Transverse colon (tissue), 4 donors: ENCODE measurements around the gene ATG4B. TPM values are rescaled to one million over a fixed set of nuclear protein-coding genes. Genes with fewer than 3 reads are reported as not detected.

Source experiments
- DNase-seq: peaks from one replicate; pipeline ENCODE4 v3.0.0-alpha.2; 2019
- H3K27ac ChIP-seq, 4 donors: fragments of 200-600 bp; sonication (generic); 2 replicates each; pipeline ENCODE4 v1.5.1; 2016 to 2018; ENCODE audit warnings: inconsistent platforms in 4 of 4
- H3K27me3 ChIP-seq: fragments of 200-600 bp; sonication (generic); 2 replicates; pipeline ENCODE4 v1.5.1; 2017; ENCODE audit warnings: inconsistent platforms
- H3K36me3 ChIP-seq, 4 donors: fragments of 200-600 bp; sonication (generic); 2 replicates each; pipeline ENCODE4 v1.5.1; 2017 to 2019; ENCODE audit warnings: inconsistent platforms in 4 of 4
- H3K4me1 ChIP-seq, 4 donors: fragments of 200-600 bp; sonication (generic); 2 replicates each; pipeline ENCODE4 v1.5.1; 2017 to 2020; ENCODE audit warnings: inconsistent platforms in 4 of 4
- H3K4me3 ChIP-seq, 4 donors: fragments of 200-600 bp; sonication (generic); 1 replicate in 1 of 4; 2 replicates in 3 of 4; pipeline versions ENCODE4 v1.5.1 to v1.6.1; 2017 to 2019; ENCODE audit warnings: inconsistent platforms in 4 of 4
- H3K9me3 ChIP-seq, 2 donors: fragments of 200-600 bp; sonication (generic); 2 replicates each; pipeline ENCODE4 v1.5.1; 2017 to 2019; ENCODE audit warnings: inconsistent platforms in 2 of 2
- EP300 ChIP-seq: sonication (generic); formaldehyde crosslinking; IDR thresholded peaks from one replicate; pipeline ENCODE4 v1.6.1; 2017; ENCODE audit warnings: antibody characterized with exemption, low read depth
- POLR2A ChIP-seq: fragments of 450-650 bp; IDR thresholded peaks from one replicate; pipeline ENCODE4 v1.6.1; 2016; ENCODE audit warnings: antibody characterized with exemption, mild to moderate bottlenecking, moderate library complexity
- POLR2AphosphoS5 ChIP-seq, 3 donors: sonication (generic); formaldehyde crosslinking; IDR thresholded peaks; one replicate each; pipeline ENCODE4 v1.6.1; 2016; ENCODE audit warnings: antibody characterized with exemption in 3 of 3
- WGBS, 2 donors: methylation state at CpG; one replicate each; pipeline ENCODE4 v1.1.5; 2018; ENCODE audit warnings: low coverage in 1 of 2; 5-methylcytosine and 5-hydroxymethylcytosine counted together
- in situ Hi-C, 4 donors: fragments of 200-750 bp; cut with MboI; loops; one replicate each; pipeline versions ENCODE4 v1.15.0 to v1.15.1; 2017; ENCODE audit warnings: low sequenced_read_pairs in 3 of 4, low pct_ligation_motif_present in 1 of 4, low pct_unique_long_range_greater_than_20kb in 1 of 4
- intact Hi-C: fragments of 100-400 bp; cut with DNase I; formaldehyde crosslinking; loops from one replicate; pipeline ENCODE4 v1.15.1; 2023; ENCODE audit warnings: low total_unique reads
- total RNA-seq, 4 donors: library from RNA; depleted of rRNA; stranded (reverse); fragments of >200 nt; gene quantifications; one replicate each; pipeline ENCODE4 v1.1.0, GENCODE V29; 2016
- TF ChIP-seq, protein P1 (sequence below), 5 experiments: fragments of 200-600 bp in 3 of 5; fragments of 450-650 bp in 2 of 5; sonication (generic) in 3 of 5; IDR thresholded peaks; 1 replicate in 2 of 5; 2 replicates in 3 of 5; pipeline ENCODE4 v1.5.1; 2016 to 2017; ENCODE audit warnings: antibody characterized with exemption in 5 of 5, inconsistent platforms in 3 of 5, mild to moderate bottlenecking in 2 of 5, moderate library complexity in 1 of 5

Gene ATG4B
- total RNA-seq, 4 donors from 2014 or later = 62.9 to 400 (median 137) TPM

DNA sequence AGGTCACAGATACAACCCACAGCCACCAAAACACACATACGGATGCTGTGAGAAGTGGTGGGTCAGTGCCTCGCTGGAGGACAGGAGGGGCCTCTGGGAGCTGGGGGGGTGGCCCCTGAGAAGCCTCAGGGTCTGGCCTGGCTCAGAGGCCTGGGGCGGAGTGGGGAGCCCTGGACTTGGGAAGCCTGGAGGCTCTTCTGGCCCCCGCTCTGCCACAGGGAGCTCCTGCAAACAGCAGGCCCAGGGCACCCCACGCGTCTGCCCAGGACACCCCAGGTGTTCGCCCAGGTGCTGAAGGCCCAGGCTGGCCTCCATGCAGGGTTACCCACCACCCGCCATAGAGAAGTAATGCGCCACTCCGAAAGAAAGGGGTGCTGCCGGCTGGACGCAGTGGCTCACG lies 26.4 kb upstream of the ATG4B start:
- TF ChIP-seq POLR2AphosphoS5 (IDR thresholded peaks at IDR 0.05) (no peak), EP300 (no peak), POLR2A (no peak)
- TF ChIP-seq, protein P1, sequence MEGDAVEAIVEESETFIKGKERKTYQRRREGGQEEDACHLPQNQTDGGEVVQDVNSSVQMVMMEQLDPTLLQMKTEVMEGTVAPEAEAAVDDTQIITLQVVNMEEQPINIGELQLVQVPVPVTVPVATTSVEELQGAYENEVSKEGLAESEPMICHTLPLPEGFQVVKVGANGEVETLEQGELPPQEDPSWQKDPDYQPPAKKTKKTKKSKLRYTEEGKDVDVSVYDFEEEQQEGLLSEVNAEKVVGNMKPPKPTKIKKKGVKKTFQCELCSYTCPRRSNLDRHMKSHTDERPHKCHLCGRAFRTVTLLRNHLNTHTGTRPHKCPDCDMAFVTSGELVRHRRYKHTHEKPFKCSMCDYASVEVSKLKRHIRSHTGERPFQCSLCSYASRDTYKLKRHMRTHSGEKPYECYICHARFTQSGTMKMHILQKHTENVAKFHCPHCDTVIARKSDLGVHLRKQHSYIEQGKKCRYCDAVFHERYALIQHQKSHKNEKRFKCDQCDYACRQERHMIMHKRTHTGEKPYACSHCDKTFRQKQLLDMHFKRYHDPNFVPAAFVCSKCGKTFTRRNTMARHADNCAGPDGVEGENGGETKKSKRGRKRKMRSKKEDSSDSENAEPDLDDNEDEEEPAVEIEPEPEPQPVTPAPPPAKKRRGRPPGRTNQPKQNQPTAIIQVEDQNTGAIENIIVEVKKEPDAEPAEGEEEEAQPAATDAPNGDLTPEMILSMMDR (IDR thresholded peaks at IDR 0.05) = no peak
- no peak for DNase-seq
- intact Hi-C loops (no loop called here), in situ Hi-C loops (no loop called here)
- H3K36me3 ChIP-seq = no peaks in the 10 kb centered on the region
- H3K9me3 ChIP-seq = no peaks in the 10 kb centered on the region
- H3K27me3 ChIP-seq = no peaks in the 10 kb centered on the region
- H3K4me3 ChIP-seq = peak overlapping the region in 1 of 4 donors; percentile 56
- H3K27ac ChIP-seq = peak overlapping the region; percentile 80 to 88 (median 84)
- peaks cover 7 to 40% (median 22%) of the 10 kb centered on the region in 4 donors for H3K4me1 ChIP-seq
- WGBS, 2 donors = 60 to 93% methylated on average over 1 to 12 of the region's 13 CpGs

- H3K4me3 ChIP-seq = no peak overlapping the region
- in situ Hi-C loops (no loop called here), intact Hi-C loops (no loop called here)
- DNase-seq = no peak
- H3K36me3 ChIP-seq = no peaks in the 10 kb centered on the region
- peak overlapping the region; percentile 30 to 88 (median 70) for H3K27ac ChIP-seq
- no peaks in the 10 kb centered on the region for H3K9me3 ChIP-seq
- H3K27me3 ChIP-seq = no peaks in the 10 kb centered on the region
- TF ChIP-seq, protein P1 (IDR thresholded peaks at IDR 0.05) = no peak
- peak in 1 of 3 donors; percentile 20 for TF ChIP-seq POLR2AphosphoS5 (IDR thresholded peaks at IDR 0.05)
- WGBS, 2 donors = 79 to 82% methylated on average over 19 to 20 of the region's 20 CpGs
- H3K4me1 ChIP-seq = peaks cover 7 to 53% (median 26%) of the 10 kb centered on the region in 4 donors
These were observed 25.1 kb upstream of the ATG4B start for GRCh38 chr2:241612156-241613016.

DNA sequence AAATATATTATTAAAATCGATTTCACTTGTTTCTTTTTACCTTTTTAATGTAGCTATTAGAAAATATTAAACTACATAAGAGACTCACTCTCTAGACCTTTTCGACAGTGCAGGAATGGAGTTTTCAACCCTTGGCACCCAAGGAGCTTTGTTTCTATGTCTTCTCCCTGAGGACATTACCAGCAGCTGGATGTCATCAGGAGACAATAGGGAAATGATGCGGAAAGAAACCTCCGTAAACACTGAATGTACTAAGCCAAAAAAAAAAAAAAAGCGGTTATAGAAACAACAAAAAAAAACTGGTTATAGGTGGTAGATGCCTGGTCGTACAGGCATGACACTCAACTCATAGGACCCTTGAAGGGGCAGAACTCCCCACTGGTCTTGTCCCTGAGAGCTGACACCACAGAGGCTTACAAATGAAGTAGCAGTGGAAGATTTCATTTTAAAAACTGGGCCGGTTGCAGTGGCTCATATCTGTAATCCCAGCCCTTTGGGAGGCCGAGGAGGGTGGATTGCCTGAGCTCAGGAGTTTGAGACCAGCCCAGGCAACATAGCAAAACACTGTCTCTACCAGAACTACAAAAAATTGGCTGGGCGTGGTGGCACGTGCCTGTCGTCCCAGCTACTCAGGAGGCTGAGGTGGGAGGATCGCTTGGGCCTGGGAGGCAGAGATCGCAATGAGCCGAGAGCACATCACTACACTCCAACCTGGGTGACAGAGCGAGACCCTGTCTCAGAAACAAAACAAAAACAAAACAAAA lies 24.3 kb upstream of the ATG4B start:
- Histone ChIP-seq H3K4me3 (no peak overlapping the region), H3K36me3 (no peaks in the 10 kb centered on the region), H3K27me3 (no peaks in the 10 kb centered on the region), H3K4me1 (peaks cover 7 to 56% (median 29%) of the 10 kb centered on the region in 4 donors), H3K27ac (peak overlapping the region in 3 of 4 donors; percentile 14 to 88 (median 85)), H3K9me3 (no peaks in the 10 kb centered on the region)
- 79 to 82% methylated on average over 12 to 15 of the region's 15 CpGs for WGBS, 2 donors
- TF ChIP-seq, protein P1 (IDR thresholded peaks at IDR 0.05) = no peak
- TF ChIP-seq EP300 (no peak), POLR2A (no peak), POLR2AphosphoS5 (IDR thresholded peaks at IDR 0.05) (no peak)
- DNase-seq = no peak
- in situ Hi-C loops = no loop called here
- intact Hi-C loops = no loop called here

DNA sequence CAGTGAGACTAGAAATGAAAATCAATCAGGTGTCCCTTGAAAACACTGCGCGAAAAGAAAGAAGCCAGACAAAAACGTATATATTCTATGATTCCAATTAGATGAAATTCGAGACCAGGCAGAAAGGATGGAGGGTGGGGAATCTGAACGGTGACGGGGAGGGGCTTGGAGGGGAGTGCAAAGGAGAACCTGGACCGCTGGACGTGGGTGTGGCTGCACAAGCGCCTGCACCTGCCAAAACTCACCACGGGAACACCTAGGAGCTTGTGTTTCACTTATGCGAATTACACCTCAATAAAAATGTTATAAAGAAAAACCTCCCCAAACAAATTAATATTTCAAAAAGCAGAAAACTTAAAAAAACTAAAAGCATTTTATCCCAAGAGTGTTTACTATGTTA lies 22.5 kb upstream of the ATG4B start:
- DNase-seq = no peak
- in situ Hi-C loops = no loop called here
- Histone ChIP-seq H3K9me3 (no peaks in the 10 kb centered on the region), H3K4me1 (peaks cover 7 to 47% (median 24%) of the 10 kb centered on the region in 4 donors), H3K27ac (no peak overlapping the region), H3K4me3 (no peak overlapping the region), H3K36me3 (no peaks in the 10 kb centered on the region), H3K27me3 (no peaks in the 10 kb centered on the region)
- WGBS, 2 donors = 65 to 67% methylated on average over 8 to 11 of the region's 11 CpGs
- intact Hi-C loops = no loop called here
- TF ChIP-seq EP300 (no peak), POLR2AphosphoS5 (IDR thresholded peaks at IDR 0.05) (no peak), POLR2A (no peak)
- TF ChIP-seq, protein P1 (IDR thresholded peaks at IDR 0.05) = no peak
